HG03095 (cell line): Measurements from ENCODE around the gene ESF1.
"Not testable (repeated sequence)": the region's sequence is repeated elsewhere in the genome, so short reads cannot be mapped to it uniquely, and the experiment has no call there.

Experiments
- ATAC-seq: cut with Tn5 transposase; IDR thresholded peaks from one replicate; pipeline ENCODE4 v1.9.1; 2021; ENCODE audit warnings: moderate library complexity; ENCODE audit not compliant: unreplicated experiment

The ESF1 gene

GRCh38 chr20:13745784-13746183, 38.9 kb downstream of the ESF1 start:
- no peak for ATAC-seq

- ATAC-seq: no peak
Observed at GRCh38 chr20:13744352-13744751, 40.4 kb downstream of the ESF1 start.

GRCh38 chr20:13741879-13742278, 42.8 kb downstream of the ESF1 start:
- ATAC-seq: no peak

- no peak for ATAC-seq
Observed at GRCh38 chr20:13739731-13740649, 44.7 kb downstream of the ESF1 start.

- ATAC-seq: not testable (repeated sequence)
Observed at GRCh38 chr20:13738187-13738586, 46.5 kb downstream of the ESF1 start.

- no peak for ATAC-seq
Observed at GRCh38 chr20:13736436-13737191, 48.1 kb downstream of the ESF1 start.

GRCh38 chr20:13735826-13736225, 48.9 kb downstream of the ESF1 start:
- ATAC-seq: no peak

- no peak for ATAC-seq
Observed at GRCh38 chr20:13723011-13723410, 61.7 kb downstream of the ESF1 start.

GRCh38 chr20:13718171-13718570, 66.5 kb downstream of the ESF1 start:
- ATAC-seq: peak; percentile 25

GRCh38 chr20:13717631-13718044, 67.1 kb downstream of the ESF1 start:
- peak; percentile 92 for ATAC-seq

GRCh38 chr20:13715171-13715570, 69.5 kb downstream of the ESF1 start:
- no peak for ATAC-seq

- ATAC-seq: no peak
Observed at GRCh38 chr20:13708234-13708633, 76.5 kb downstream of the ESF1 start.

GRCh38 chr20:13703265-13703664, 81.5 kb downstream of the ESF1 start:
- ATAC-seq: no peak

GRCh38 chr20:13701486-13701885, 83.2 kb downstream of the ESF1 start:
- no peak for ATAC-seq

- no peak for ATAC-seq
Observed at GRCh38 chr20:13700761-13701160, 84.0 kb downstream of the ESF1 start.

GRCh38 chr20:13694420-13695150, 90.1 kb downstream of the ESF1 start:
- no peak for ATAC-seq

GRCh38 chr20:13692802-13693736, 91.7 kb downstream of the ESF1 start:
- ATAC-seq: no peak

GRCh38 chr20:13690943-13691342, 93.8 kb downstream of the ESF1 start:
- ATAC-seq: no peak

GRCh38 chr20:13687815-13688214, 96.9 kb downstream of the ESF1 start:
- ATAC-seq: no peak

GRCh38 chr20:13685623-13686022, 99.1 kb downstream of the ESF1 start:
- ATAC-seq: no peak
